Chondrocyte (in vitro differentiated cells): ENCODE data around the gene NOTUM. TPM values are rescaled to one million over a fixed set of nuclear protein-coding genes. Genes with fewer than 3 reads are reported as not detected.
"Not testable (repeated sequence)": the region's sequence is repeated elsewhere in the genome, so short reads cannot be mapped to it uniquely, and the experiment has no call there.

Experiments used
- DNase-seq: peaks from one replicate; pipeline ENCODE4 v3.0.0; 2021; ENCODE audit warnings: mixed read lengths, low spot score
- H3K27ac Mint-ChIP-seq: one replicate; pipeline ENCODE4 v1.8.0; 2021; ENCODE audit warnings: mild to moderate bottlenecking, moderate library complexity, mixed read lengths; ENCODE audit not compliant: unreplicated experiment
- H3K27me3 Mint-ChIP-seq: 2 replicates; pipeline ENCODE4 v1.8.0; 2021; ENCODE audit warnings: low read depth, mixed read lengths
- H3K36me3 Mint-ChIP-seq: 2 replicates; pipeline ENCODE4 v1.8.0; 2021; ENCODE audit warnings: low read depth, mixed read lengths
- H3K4me1 Mint-ChIP-seq: 2 replicates; pipeline ENCODE4 v1.8.0; 2021; ENCODE audit warnings: low read depth, mild to moderate bottlenecking, mixed read lengths
- H3K4me3 Mint-ChIP-seq: one replicate; pipeline ENCODE4 v1.8.0; 2021; ENCODE audit warnings: mild to moderate bottlenecking, moderate library complexity, mixed read lengths; ENCODE audit not compliant: unreplicated experiment
- H3K9me3 Mint-ChIP-seq: 2 replicates; pipeline ENCODE4 v1.8.0; 2021; ENCODE audit warnings: low read depth, mixed read lengths
- total RNA-seq: library from RNA; stranded (reverse); gene quantifications from 3 replicates; pipeline ENCODE4 v1.2.1, GENCODE V29; 2021
- TF ChIP-seq, protein P1 (sequence below): fragments of 200-600 bp; sonication (generic); IDR thresholded peaks from 2 replicates; pipeline ENCODE4 v1.5.0; 2021; ENCODE audit warnings: antibody characterized with exemption, mild to moderate bottlenecking, moderate library complexity

NOTUM gene
- total RNA-seq, 1 donor from 2014 or later: not detected

DNA sequence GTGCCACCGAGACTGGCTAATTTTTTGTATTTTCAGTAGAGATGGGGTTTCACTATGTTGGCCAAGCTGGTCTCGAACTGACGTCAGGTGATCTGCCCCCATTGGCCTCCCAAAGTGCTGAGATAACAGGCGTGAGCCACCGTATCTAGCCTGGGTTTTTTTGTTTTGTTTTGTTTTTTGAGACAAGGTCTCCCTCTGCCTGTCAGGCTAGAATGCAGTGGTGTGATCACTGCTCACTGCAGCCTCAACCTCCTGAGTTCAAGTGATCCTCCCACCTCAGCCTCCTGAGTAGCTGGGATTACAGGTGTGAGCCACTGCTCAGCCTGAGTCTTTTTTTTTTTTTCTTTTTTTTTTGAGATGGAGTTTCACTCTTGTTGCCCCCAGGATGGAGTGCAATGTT is 7.5 kb downstream of the NOTUM start:
- not testable (repeated sequence) for H3K4me3 Mint-ChIP-seq, DNase-seq, H3K27ac Mint-ChIP-seq, H3K9me3 Mint-ChIP-seq, H3K27me3 Mint-ChIP-seq, H3K36me3 Mint-ChIP-seq, H3K4me1 Mint-ChIP-seq
- TF ChIP-seq, protein P1, sequence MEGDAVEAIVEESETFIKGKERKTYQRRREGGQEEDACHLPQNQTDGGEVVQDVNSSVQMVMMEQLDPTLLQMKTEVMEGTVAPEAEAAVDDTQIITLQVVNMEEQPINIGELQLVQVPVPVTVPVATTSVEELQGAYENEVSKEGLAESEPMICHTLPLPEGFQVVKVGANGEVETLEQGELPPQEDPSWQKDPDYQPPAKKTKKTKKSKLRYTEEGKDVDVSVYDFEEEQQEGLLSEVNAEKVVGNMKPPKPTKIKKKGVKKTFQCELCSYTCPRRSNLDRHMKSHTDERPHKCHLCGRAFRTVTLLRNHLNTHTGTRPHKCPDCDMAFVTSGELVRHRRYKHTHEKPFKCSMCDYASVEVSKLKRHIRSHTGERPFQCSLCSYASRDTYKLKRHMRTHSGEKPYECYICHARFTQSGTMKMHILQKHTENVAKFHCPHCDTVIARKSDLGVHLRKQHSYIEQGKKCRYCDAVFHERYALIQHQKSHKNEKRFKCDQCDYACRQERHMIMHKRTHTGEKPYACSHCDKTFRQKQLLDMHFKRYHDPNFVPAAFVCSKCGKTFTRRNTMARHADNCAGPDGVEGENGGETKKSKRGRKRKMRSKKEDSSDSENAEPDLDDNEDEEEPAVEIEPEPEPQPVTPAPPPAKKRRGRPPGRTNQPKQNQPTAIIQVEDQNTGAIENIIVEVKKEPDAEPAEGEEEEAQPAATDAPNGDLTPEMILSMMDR: peak; percentile 29

- H3K36me3 Mint-ChIP-seq: no peaks in the 10 kb centered on the region
- no peaks in the 10 kb centered on the region for H3K4me1 Mint-ChIP-seq
- no peaks in the 10 kb centered on the region for H3K9me3 Mint-ChIP-seq
- no peak overlapping the region for H3K27ac Mint-ChIP-seq
- no peak overlapping the region for H3K4me3 Mint-ChIP-seq
- DNase-seq: no peak
- peaks cover 7% of the 10 kb centered on the region for H3K27me3 Mint-ChIP-seq
- TF ChIP-seq, protein P1: no peak
Measured at GRCh38 chr17:81952792-81953228, 8.2 kb downstream of the NOTUM start.

DNA sequence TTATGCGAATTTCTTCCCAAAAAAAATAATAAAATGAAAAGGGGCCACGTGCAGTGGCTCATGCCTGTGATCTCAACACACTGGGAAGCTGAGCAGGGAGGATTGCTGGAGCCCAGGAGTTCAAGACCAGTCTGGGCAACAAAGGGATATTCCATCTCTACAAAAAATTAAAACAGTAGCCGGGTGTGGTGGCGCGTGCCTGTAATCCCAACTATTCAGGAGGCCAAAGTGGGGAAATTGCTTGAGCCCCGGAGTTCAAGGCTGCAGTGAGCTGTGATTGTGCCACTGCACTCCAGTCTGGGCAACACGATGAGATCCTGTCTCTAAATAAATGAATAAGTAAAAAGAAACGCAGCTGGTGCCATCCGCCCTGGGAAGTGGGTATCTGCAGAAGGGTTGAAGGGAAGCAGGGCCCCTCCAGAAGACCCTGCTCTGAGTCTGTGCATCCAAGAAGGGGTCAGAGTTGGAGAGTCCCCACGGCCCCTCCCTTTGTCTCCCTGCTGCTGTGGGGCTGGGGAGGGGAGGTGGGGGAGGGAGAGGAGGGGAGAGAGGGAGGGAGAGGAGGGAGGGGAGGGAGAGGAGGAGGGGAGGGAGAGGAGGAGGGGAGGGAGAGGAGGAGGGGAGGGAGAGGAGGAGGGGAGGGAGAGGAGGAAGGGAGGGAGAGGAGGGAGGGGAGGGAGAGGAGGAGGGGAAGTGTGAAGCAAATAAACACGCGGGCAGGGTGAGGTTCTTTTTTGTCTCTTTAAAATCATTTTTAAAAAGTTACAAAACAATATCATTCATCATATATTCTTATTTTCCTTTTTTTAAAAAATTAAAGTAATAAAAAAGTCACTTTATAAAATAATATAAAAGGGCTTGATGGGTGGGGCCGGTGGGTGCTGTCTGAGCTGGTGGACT is 9.0 kb downstream of the NOTUM start:
- Mint-ChIP-seq H3K36me3 (no peaks in the 10 kb centered on the region), H3K9me3 (no peaks in the 10 kb centered on the region), H3K27me3 (peaks cover 3% of the 10 kb centered on the region), H3K4me3 (no peak overlapping the region), H3K4me1 (no peaks in the 10 kb centered on the region), H3K27ac (no peak overlapping the region)
- TF ChIP-seq, protein P1: no peak
- DNase-seq: no peak

- H3K27me3 Mint-ChIP-seq: peaks cover 3% of the 10 kb centered on the region
- no peak overlapping the region for H3K4me3 Mint-ChIP-seq
- DNase-seq: no peak
- H3K9me3 Mint-ChIP-seq: no peaks in the 10 kb centered on the region
- H3K27ac Mint-ChIP-seq: no peak overlapping the region
- H3K36me3 Mint-ChIP-seq: no peaks in the 10 kb centered on the region
- no peaks in the 10 kb centered on the region for H3K4me1 Mint-ChIP-seq
- TF ChIP-seq, protein P1: no peak
Measured at GRCh38 chr17:81950501-81950900, 10.5 kb downstream of the NOTUM start.

- H3K27ac Mint-ChIP-seq: no peak overlapping the region
- no peak overlapping the region for H3K4me3 Mint-ChIP-seq
- no peaks in the 10 kb centered on the region for H3K9me3 Mint-ChIP-seq
- TF ChIP-seq, protein P1: no peak
- no peaks in the 10 kb centered on the region for H3K4me1 Mint-ChIP-seq
- H3K36me3 Mint-ChIP-seq: no peaks in the 10 kb centered on the region
- peaks cover 3% of the 10 kb centered on the region for H3K27me3 Mint-ChIP-seq
- no peak for DNase-seq
Measured at GRCh38 chr17:81948635-81949378, 12.2 kb downstream of the NOTUM start.
